ENCODE measurements around the gene FAM83B.
"Not testable (repeated sequence)": the region's sequence is repeated elsewhere in the genome, so short reads cannot be mapped to it uniquely, and the experiment has no call there.

Gene FAM83B

GRCh38 chr6:54864272-54864671 lies 17.7 kb downstream of the FAM83B start:
- no peak for DNase-seq

GRCh38 chr6:54865091-54865631 lies 18.6 kb downstream of the FAM83B start:
- DNase-seq, result no peak

- DNase-seq, result no peak
Measured at GRCh38 chr6:54868556-54868955, 22.0 kb downstream of the FAM83B start.

- no peak for DNase-seq
Measured at GRCh38 chr6:54873599-54873998, 27.0 kb downstream of the FAM83B start.

GRCh38 chr6:54874349-54875048 lies 27.9 kb downstream of the FAM83B start:
- DNase-seq, result no peak

GRCh38 chr6:54875539-54875938 lies 29.0 kb downstream of the FAM83B start:
- no peak for DNase-seq

GRCh38 chr6:54876365-54876764 lies 29.8 kb downstream of the FAM83B start:
- no peak for DNase-seq

- DNase-seq, result no peak
Measured at GRCh38 chr6:54876871-54877270, 30.3 kb downstream of the FAM83B start.

- no peak for DNase-seq
Measured at GRCh38 chr6:54877713-54878317, 31.2 kb downstream of the FAM83B start.

- no peak for DNase-seq
Measured at GRCh38 chr6:54878718-54879117, 32.1 kb downstream of the FAM83B start.

- no peak for DNase-seq
Measured at GRCh38 chr6:54879188-54879985, 32.8 kb downstream of the FAM83B start.

- no peak for DNase-seq
Measured at GRCh38 chr6:54881067-54881730, 34.6 kb downstream of the FAM83B start.

- DNase-seq, result not testable (repeated sequence)
Measured at GRCh38 chr6:54881891-54882290, 35.3 kb downstream of the FAM83B start.

- DNase-seq, result no peak
Measured at GRCh38 chr6:54886932-54887584, 40.5 kb downstream of the FAM83B start.

- no peak for DNase-seq
Measured at GRCh38 chr6:54891536-54891935, 45.0 kb downstream of the FAM83B start.

GRCh38 chr6:54892831-54893230 lies 46.3 kb downstream of the FAM83B start:
- no peak for DNase-seq

- DNase-seq, result no peak
Measured at GRCh38 chr6:54893818-54894217, 47.2 kb downstream of the FAM83B start.

- no peak for DNase-seq
Measured at GRCh38 chr6:54896302-54896701, 49.7 kb downstream of the FAM83B start.

- no peak for DNase-seq
Measured at GRCh38 chr6:54897462-54898189, 51.1 kb downstream of the FAM83B start.

- DNase-seq, result no peak
Measured at GRCh38 chr6:54898767-54899166, 52.2 kb downstream of the FAM83B start.

- no peak for DNase-seq
Measured at GRCh38 chr6:54899442-54899841, 52.9 kb downstream of the FAM83B start.

- no peak for DNase-seq
Measured at GRCh38 chr6:54899986-54900385, 53.4 kb downstream of the FAM83B start.

Measured in NCI-H2029 treated with DMSO at 0.1 percent for 48 hours (cell line).